K562 (cell line): ENCODE results near the gene JAM2. TPM values are rescaled to one million over a fixed set of nuclear protein-coding genes. Genes with fewer than 3 reads are reported as not detected.

Experiments used
- ARNT ChIP-seq, 2 experiments: fragments of 450-650 bp; IDR thresholded peaks; 2 replicates each; pipeline ENCODE4 v1.6.1; 2016; ENCODE audit warnings: mild to moderate bottlenecking in 1 of 2
- CXXC5 ChIP-seq: fragments of 250-450 bp; sonication (Bioruptor Pico); IDR thresholded peaks from 2 replicates; pipeline ENCODE4 v1.8.0; 2022; ENCODE audit warnings: inconsistent platforms, mild to moderate bottlenecking, moderate library complexity
- EGR1 ChIP-seq: fragments of 450-650 bp; conservative IDR thresholded peaks from 2 replicates; pipeline ENCODE4 v1.6.1; 2017; ENCODE audit warnings: mild to moderate bottlenecking
- FOXK2 ChIP-seq, 2 experiments: fragments of 450-650 bp; IDR thresholded peaks in 1 of 2; conservative IDR thresholded peaks in 1 of 2; 2 replicates each; pipeline ENCODE4 v1.6.1; 2016; ENCODE audit warnings: low read depth in 2 of 2, mild to moderate bottlenecking in 1 of 2
- HNRNPH1 ChIP-seq: fragments of 200-400 bp; formaldehyde crosslinking; optimal IDR thresholded peaks from 2 replicates; pipeline ENCODE3; 2017; ENCODE audit warnings: low read depth, mild to moderate bottlenecking, low read length, moderate library complexity
- KDM4B ChIP-seq, 2 experiments: fragments of 450-650 bp in 1 of 2; sonication (generic) in 1 of 2; IDR thresholded peaks; 2 replicates each; pipeline ENCODE4 v1.6.1; 2016 to 2017; ENCODE audit warnings: borderline replicate concordance in 2 of 2, antibody characterized with exemption in 1 of 2, low read depth in 1 of 2, mild to moderate bottlenecking in 1 of 2
- KLF10 ChIP-seq: fragments of 250-450 bp; sonication (Bioruptor Pico); IDR thresholded peaks from 2 replicates; pipeline ENCODE4 v1.6.1; 2021; ENCODE audit warnings: matching md5 sums
- MEF2A ChIP-seq: IDR thresholded peaks from 2 replicates; pipeline ENCODE4 v1.6.1; 2011; ENCODE audit warnings: low read depth, mild to moderate bottlenecking, low read length, moderate library complexity; ENCODE audit not compliant: control insufficient read depth
- POLR2G ChIP-seq: fragments of 200-400 bp; formaldehyde crosslinking; IDR thresholded peaks from 2 replicates; pipeline ENCODE4 v1.6.1; 2017; ENCODE audit warnings: low read depth, mild to moderate bottlenecking, antibody characterized with exemption, low read length, moderate library complexity
- RB1 ChIP-seq: fragments of 450-650 bp; IDR thresholded peaks from 2 replicates; pipeline ENCODE4 v1.6.1; 2017; ENCODE audit warnings: low read depth, mild to moderate bottlenecking
- SAP30 ChIP-seq: fragments of 200-600 bp; sonication (generic); IDR thresholded peaks from 2 replicates; pipeline ENCODE4 v1.6.1; 2012; ENCODE audit warnings: borderline replicate concordance, low read depth, mild to moderate bottlenecking, moderate library complexity, low read length, control low read depth, inconsistent platforms; ENCODE audit not compliant: insufficient read depth, poor library complexity, severe bottlenecking
- SMARCC2 ChIP-seq: fragments of 450-650 bp; IDR thresholded peaks from 2 replicates; pipeline ENCODE4 v1.6.1; 2017; ENCODE audit warnings: antibody characterized with exemption, moderate library complexity, mild to moderate bottlenecking, low read depth
- SMARCE1 ChIP-seq: fragments of 450-650 bp; IDR thresholded peaks from 2 replicates; pipeline ENCODE4 v1.7.1; 2016; ENCODE audit warnings: mild to moderate bottlenecking
- TBL1XR1 ChIP-seq, 2 experiments: IDR thresholded peaks; 2 replicates each; pipeline ENCODE4 v1.6.1; 2012; ENCODE audit warnings: improper control_type of control experiment in 2 of 2, low read length in 2 of 2, mild to moderate bottlenecking in 1 of 2
- TBP ChIP-seq: optimal IDR thresholded peaks from 2 replicates; pipeline ENCODE3; 2011; ENCODE audit warnings: low read depth, low read length, improper control_type of control experiment
- TCF7 ChIP-seq: sonication (generic); IDR thresholded peaks from 2 replicates; pipeline ENCODE4 v1.6.1; 2016; ENCODE audit warnings: antibody characterized with exemption, borderline replicate concordance
- TEAD4 ChIP-seq, 2 experiments: sonication (generic) in 1 of 2; formaldehyde crosslinking in 1 of 2; IDR thresholded peaks; 2 replicates each; pipeline versions ENCODE4 v1.6.1 to v1.8.0; 2012 to 2022; ENCODE audit warnings: borderline replicate concordance in 1 of 2, inconsistent platforms in 1 of 2, low read length in 1 of 2, mild to moderate bottlenecking in 1 of 2, missing genetic modification reagents in 1 of 2
- ZBTB7A ChIP-seq: IDR thresholded peaks from 2 replicates; pipeline ENCODE4 v1.6.1; 2011; ENCODE audit warnings: low read depth, mild to moderate bottlenecking, low read length, moderate library complexity, borderline replicate concordance; ENCODE audit not compliant: control insufficient read depth
- ZNF212 ChIP-seq: fragments of 450-650 bp; formaldehyde crosslinking; IDR thresholded peaks from 2 replicates; pipeline ENCODE4 v1.4.0; 2020; ENCODE audit warnings: mild to moderate bottlenecking
- ZNF766 ChIP-seq: fragments of 200-800 bp; sonication (Bioruptor generic); conservative IDR thresholded peaks from 2 replicates; pipeline ENCODE4 v1.6.1; 2016; ENCODE audit warnings: missing genetic modification characterization, missing compliant biosample characterization
- polyA plus RNA-seq, 8 experiments: library from polyadenylated mRNA; depleted of rRNA in 4 of 8; stranded (reverse) in 5 of 8; unstranded in 3 of 8; fragments of >200 nt; fragmentation: Nextera tagmentation in 2 of 8; fragmentation: Illumina TruSeq in 1 of 8; extraction: Ambion mirVana in 2 of 8; extraction: Trizol in 1 of 8; gene quantifications; 2 replicates each; pipeline versions ENCODE4 v1.2.1 to v1.2.3, GENCODE V29; 2011 to 2014; ENCODE audit warnings: inconsistent platforms in 1 of 8, missing spikeins in 1 of 8
- total RNA-seq, 7 experiments: library from RNA; depleted of rRNA in 6 of 7; stranded (reverse); fragments of >200 nt in 6 of 7; fragmentation: Illumina TruSeq in 2 of 7; extraction: Trizol in 2 of 7; gene quantifications; 2 replicates each; pipeline versions ENCODE4 v1.2.1 to v1.2.3, GENCODE V29; 2011 to 2021; ENCODE audit warnings: low replicate concordance in 1 of 7
- TF ChIP-seq, protein P1 (sequence below): fragments of 250-450 bp; sonication (Bioruptor Pico); IDR thresholded peaks from 2 replicates; pipeline ENCODE4 v1.8.0; 2022; ENCODE audit warnings: moderate library complexity, mild to moderate bottlenecking, inconsistent platforms
- TF ChIP-seq, protein P2 (sequence below): fragments of 450-650 bp; IDR thresholded peaks from 2 replicates; pipeline ENCODE4 v1.6.1; 2017; ENCODE audit warnings: mild to moderate bottlenecking, moderate library complexity
- TF ChIP-seq, protein P3 (sequence below): sonication (generic); formaldehyde crosslinking; IDR thresholded peaks from 2 replicates; pipeline ENCODE4 v1.8.1; 2023; ENCODE audit warnings: mild to moderate bottlenecking, missing genetic modification reagents

JAM2 gene
- total and polyA plus RNA-seq, 9 of the 15 experiments (the other 6 are each of a cell fraction or from before 2014, with no cell fraction given): 0.03 to 0.08 (median 0.07) TPM; not detected in 6

DNA sequence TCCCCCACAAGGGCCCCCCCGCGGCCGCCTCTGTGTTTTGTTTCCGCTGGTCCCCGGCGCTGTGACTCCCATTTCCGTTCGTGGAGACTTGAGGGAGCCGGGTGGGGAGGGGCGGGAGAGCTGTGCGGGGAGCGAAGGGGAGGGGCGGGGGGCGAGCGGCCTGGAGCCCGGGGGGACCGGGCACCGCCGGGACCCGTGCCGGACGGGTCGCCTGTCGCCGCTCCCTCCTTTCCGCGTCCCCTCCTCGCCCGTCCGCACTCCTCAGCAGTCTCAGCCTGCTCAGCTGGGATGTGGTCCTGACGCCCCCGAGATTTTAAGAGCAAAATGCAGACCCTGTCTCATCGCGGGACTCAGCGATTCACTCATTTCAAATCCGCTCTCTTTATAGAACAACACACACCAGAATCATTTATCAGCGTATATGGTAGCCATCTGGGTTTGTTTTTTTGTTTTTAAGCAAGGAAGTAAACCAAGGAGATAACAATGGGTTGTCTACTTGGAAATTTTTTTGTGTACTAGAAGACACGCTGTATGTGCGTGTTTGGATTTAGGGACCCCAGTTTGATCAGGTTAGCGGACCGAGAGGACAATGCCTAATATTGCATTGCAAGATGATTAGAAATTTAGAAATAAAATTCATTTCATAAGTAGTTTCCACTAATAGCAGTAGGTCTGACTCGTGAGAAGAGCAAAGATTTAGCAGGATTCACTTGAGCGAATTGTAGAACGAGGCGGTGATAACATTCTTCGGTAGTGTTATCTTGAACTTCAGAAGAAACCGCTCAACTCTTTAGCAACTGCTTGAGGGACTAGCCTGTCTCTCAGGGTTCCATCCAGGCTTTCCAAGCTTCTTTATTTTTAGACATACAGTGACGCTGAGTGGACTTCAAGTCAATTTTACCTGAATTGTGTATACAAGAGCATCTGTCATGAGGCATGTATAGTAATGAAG is 96.9 kb downstream of the JAM2 start (continued):
- TF ChIP-seq POLR2G (peak; percentile 65), TEAD4 (IDR thresholded peaks at IDR 0.05; ENCODE audit: low read length) (peak; percentile 86), TEAD4 (CRISPR knock-in tag; IDR thresholded peaks at IDR 0.05; ENCODE audit: borderline replicate concordance) (no peak), HNRNPH1 (no peak), ARNT (IDR thresholded peaks at IDR 0.05) (0 out of 4 replicates have a peak, but pooled peaks of 1 of the 2 experiments have one; percentile 14), CXXC5 (peak; percentile 72), KLF10 (CRISPR knock-in tag) (no peak), ZNF212 (no peak), FOXK2 (conservative IDR thresholded peaks at IDR 0.05 in 1 of 2, IDR thresholded peaks at IDR 0.05 in 1 of 2; ENCODE audit: low read depth in 2 of 2) (0 out of 4 replicates have a peak, but pooled peaks of 1 of the 2 experiments have one; percentile 59), ZBTB7A (peak; percentile 66), SAP30 (peak; percentile 19), SMARCE1 (peak; percentile 42), TBP (peak; percentile 39), TBL1XR1 (IDR thresholded peaks at IDR 0.05; ENCODE audit: low read length in 2 of 2) (0 out of 4 replicates have a peak, but pooled peaks of 1 of the 2 experiments have one; percentile 23), ZNF766 (CRISPR knock-in tag) (peak; percentile 89), EGR1 (peak; percentile 4), RB1 (0 out of 2 replicates have a peak, but pooled peaks have one; percentile 2), TCF7 (peak; percentile 94; the same call in 1 of the 2 replicates), MEF2A (peak; percentile 63; the same call in 1 of the 2 replicates), SMARCC2 (0 out of 2 replicates have a peak, but pooled peaks have one; percentile 20), KDM4B (IDR thresholded peaks at IDR 0.05; ENCODE audit: borderline replicate concordance in 2 of 2, low read depth in 1 of 2) (peak in 1 of 2 experiments; percentile 96; a peak in 2 of 4 replicates)
- TF ChIP-seq, protein P1, sequence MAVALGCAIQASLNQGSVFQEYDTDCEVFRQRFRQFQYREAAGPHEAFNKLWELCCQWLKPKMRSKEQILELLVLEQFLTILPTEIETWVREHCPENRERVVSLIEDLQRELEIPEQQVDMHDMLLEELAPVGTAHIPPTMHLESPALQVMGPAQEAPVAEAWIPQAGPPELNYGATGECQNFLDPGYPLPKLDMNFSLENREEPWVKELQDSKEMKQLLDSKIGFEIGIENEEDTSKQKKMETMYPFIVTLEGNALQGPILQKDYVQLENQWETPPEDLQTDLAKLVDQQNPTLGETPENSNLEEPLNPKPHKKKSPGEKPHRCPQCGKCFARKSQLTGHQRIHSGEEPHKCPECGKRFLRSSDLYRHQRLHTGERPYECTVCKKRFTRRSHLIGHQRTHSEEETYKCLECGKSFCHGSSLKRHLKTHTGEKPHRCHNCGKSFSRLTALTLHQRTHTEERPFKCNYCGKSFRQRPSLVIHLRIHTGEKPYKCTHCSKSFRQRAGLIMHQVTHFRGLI (CRISPR knock-in tag): no peak
- TF ChIP-seq, protein P2, sequence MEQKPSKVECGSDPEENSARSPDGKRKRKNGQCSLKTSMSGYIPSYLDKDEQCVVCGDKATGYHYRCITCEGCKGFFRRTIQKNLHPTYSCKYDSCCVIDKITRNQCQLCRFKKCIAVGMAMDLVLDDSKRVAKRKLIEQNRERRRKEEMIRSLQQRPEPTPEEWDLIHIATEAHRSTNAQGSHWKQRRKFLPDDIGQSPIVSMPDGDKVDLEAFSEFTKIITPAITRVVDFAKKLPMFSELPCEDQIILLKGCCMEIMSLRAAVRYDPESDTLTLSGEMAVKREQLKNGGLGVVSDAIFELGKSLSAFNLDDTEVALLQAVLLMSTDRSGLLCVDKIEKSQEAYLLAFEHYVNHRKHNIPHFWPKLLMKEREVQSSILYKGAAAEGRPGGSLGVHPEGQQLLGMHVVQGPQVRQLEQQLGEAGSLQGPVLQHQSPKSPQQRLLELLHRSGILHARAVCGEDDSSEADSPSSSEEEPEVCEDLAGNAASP: no peak
- TF ChIP-seq, protein P3, sequence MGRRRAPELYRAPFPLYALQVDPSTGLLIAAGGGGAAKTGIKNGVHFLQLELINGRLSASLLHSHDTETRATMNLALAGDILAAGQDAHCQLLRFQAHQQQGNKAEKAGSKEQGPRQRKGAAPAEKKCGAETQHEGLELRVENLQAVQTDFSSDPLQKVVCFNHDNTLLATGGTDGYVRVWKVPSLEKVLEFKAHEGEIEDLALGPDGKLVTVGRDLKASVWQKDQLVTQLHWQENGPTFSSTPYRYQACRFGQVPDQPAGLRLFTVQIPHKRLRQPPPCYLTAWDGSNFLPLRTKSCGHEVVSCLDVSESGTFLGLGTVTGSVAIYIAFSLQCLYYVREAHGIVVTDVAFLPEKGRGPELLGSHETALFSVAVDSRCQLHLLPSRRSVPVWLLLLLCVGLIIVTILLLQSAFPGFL: no peak
